Lower lobe of right lung (tissue), 2 donors: ENCODE results near the gene DIS3L2. TPM values are rescaled to one million over a fixed set of nuclear protein-coding genes. Genes with fewer than 3 reads are reported as not detected.

Experiments used
- ATAC-seq, 2 donors: fragments of 200-7000 bp; cut with Tn5 transposase; one replicate each; pipeline ENCODE4 v1.9.1; 2020 to 2022; ENCODE audit warnings: mild to moderate bottlenecking in 2 of 2, moderate library complexity in 2 of 2
- DNase-seq: peaks from one replicate; pipeline ENCODE4 v3.0.0-alpha.2; 2020
- H3K27ac ChIP-seq: fragments of 200-600 bp; one replicate; pipeline ENCODE4 v1.8.0; 2022
- H3K27me3 ChIP-seq: fragments of 200-600 bp; one replicate; pipeline ENCODE4 v1.8.0; 2022; ENCODE audit warnings: low read depth
- H3K36me3 ChIP-seq: fragments of 200-600 bp; one replicate; pipeline ENCODE4 v1.8.0; 2022; ENCODE audit warnings: mild to moderate bottlenecking
- H3K4me1 ChIP-seq: fragments of 200-600 bp; one replicate; pipeline ENCODE4 v1.8.0; 2022
- H3K4me3 ChIP-seq: fragments of 200-600 bp; one replicate; pipeline ENCODE4 v1.8.0; 2022; ENCODE audit warnings: mild to moderate bottlenecking
- H3K9me3 ChIP-seq: fragments of 200-600 bp; one replicate; pipeline ENCODE4 v1.8.0; 2022
- CTCF ChIP-seq: fragments of 200-600 bp; IDR thresholded peaks from one replicate; pipeline ENCODE4 v1.8.0; 2022; ENCODE audit warnings: antibody characterized with exemption, mild to moderate bottlenecking
- intact Hi-C: fragments of 100-400 bp; cut with DNase I; formaldehyde crosslinking; loops from one replicate; pipeline ENCODE4 v1.11.0; 2022
- total RNA-seq: library from RNA; stranded (reverse); fragmentation: NEBNext Ultra II Directional; extraction: Animal tissue kit (Norgen Biotek cat#: 25700); gene quantifications from one replicate; pipeline ENCODE4 v1.2.1, GENCODE V29; 2021
- donor health status: DM: no; HTN: yes; CAD: no; lungs with severe emphysema.

Gene DIS3L2
- total RNA-seq, 1 donor from 2014 or later, result 34.4 TPM

DNA sequence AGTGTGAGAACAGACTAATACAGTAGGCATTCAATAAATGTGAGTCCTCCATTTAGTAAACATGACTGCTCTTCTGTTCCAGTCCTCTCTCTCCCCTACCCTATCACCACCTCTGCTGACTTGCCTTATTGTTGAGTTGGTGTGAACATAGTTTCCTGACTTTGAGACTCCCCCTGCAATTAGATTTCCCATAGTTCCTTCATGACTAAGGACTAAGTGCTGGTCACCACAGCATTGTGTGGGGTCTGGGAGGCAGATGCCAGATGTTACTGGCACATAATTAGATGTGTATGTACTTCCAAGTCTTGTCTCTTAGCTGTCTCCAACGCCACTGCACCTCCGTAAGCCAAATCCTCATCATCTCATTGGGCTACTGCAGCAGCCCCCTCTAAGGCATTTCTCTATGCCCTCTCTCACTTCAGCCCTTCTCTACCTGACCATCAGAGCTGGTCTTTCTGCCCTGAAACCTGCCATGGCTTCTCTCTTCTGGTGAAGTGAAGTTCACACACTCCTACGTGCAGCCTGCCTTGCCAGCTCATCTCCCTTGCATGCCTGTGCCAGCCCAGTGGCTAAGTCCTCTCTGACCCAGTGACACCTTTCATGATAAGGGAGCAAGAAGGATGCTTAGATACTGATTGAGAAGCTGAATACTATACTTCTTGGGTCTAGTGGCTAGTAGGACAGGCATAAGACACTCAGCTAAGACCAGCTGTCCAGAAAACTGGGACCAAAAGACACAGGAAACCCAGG lies 335.4 kb downstream of the DIS3L2 start:
- peaks cover 18% of the 10 kb centered on the region for H3K36me3 ChIP-seq
- no peak for ATAC-seq
- no peak for TF ChIP-seq CTCF
- H3K4me3 ChIP-seq, result no peak overlapping the region
- no peaks in the 10 kb centered on the region for H3K27me3 ChIP-seq
- no peak overlapping the region for H3K27ac ChIP-seq
- no peaks in the 10 kb centered on the region for H3K4me1 ChIP-seq
- no peaks in the 10 kb centered on the region for H3K9me3 ChIP-seq
- intact Hi-C loops, result no loop called here
- no peak for DNase-seq

DNA sequence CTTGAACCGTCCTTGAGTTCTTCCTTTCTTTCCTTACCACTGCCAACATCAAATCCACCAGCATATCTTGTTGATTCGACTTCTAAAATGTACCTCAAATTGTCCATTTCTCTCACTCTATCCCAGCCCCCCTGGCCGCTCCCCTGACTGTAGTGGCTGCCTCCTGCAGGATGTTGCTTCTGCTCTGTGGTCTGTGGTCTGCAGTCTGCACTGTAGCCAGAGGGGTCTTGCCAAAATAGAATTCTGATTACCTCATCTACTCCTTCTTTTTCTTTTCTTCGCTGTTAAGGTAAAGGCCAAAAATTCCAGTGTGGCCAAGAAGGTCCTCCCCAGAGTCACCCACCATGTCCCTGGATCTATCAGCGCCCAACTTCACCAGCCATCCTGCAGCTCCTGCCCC lies 337.6 kb downstream of the DIS3L2 start:
- no peak for TF ChIP-seq CTCF
- Histone ChIP-seq H3K9me3 (no peaks in the 10 kb centered on the region), H3K27me3 (no peaks in the 10 kb centered on the region), H3K27ac (no peak overlapping the region), H3K4me1 (no peaks in the 10 kb centered on the region), H3K36me3 (peaks cover 15% of the 10 kb centered on the region), H3K4me3 (no peak overlapping the region)
- intact Hi-C loops, result no loop called here
- ATAC-seq, result no peak
- no peak for DNase-seq

GRCh38 chr2:232299927-232300674 lies 338.6 kb downstream of the DIS3L2 start:
- no peak for DNase-seq
- peaks cover 12% of the 10 kb centered on the region for H3K36me3 ChIP-seq

GRCh38 chr2:232300894-232301387 lies 339.4 kb downstream of the DIS3L2 start:
- no peaks in the 10 kb centered on the region for H3K9me3 ChIP-seq
- peaks cover 16% of the 10 kb centered on the region for H3K36me3 ChIP-seq
- intact Hi-C loops, result no loop called here
- DNase-seq (no peak), ATAC-seq (peak in 1 of 2 donors; percentile 58)
- H3K4me1 ChIP-seq, result no peaks in the 10 kb centered on the region
- no peak for TF ChIP-seq CTCF
- H3K27ac ChIP-seq, result no peak overlapping the region
- no peak overlapping the region for H3K4me3 ChIP-seq
- no peaks in the 10 kb centered on the region for H3K27me3 ChIP-seq

More at GRCh38 chr2:232299927-232300674, 338.6 kb downstream of the DIS3L2 start:
- no peaks in the 10 kb centered on the region for H3K27me3 ChIP-seq
- intact Hi-C loops, result no loop called here
- no peak for TF ChIP-seq CTCF
- no peak overlapping the region for H3K4me3 ChIP-seq
- H3K27ac ChIP-seq, result no peak overlapping the region
- ATAC-seq, result no peak
- H3K4me1 ChIP-seq, result no peaks in the 10 kb centered on the region
- no peaks in the 10 kb centered on the region for H3K9me3 ChIP-seq

DNA sequence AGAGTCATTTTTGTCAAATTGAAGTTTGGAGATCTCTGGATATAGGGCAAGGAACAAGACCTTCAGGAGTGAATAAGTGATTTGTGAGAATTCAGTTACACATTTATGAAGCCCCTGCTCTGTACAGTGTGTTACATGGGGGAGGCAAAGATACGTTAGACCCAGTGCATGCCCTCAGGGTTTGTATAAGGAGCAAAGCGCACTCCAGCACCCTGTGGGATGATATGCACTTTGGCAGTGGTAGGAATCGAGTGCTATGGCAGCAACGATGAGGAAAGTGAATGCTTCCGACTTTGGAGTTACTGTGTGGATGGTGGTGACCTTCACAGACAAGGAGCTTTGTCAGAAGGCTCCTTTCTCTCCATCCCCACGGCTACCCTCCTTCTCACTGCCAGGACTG lies 342.7 kb downstream of the DIS3L2 start:
- H3K4me1 ChIP-seq, result no peaks in the 10 kb centered on the region
- intact Hi-C loops, result no loop called here
- H3K36me3 ChIP-seq, result peaks cover 15% of the 10 kb centered on the region

More for the DNA sequence above, 342.7 kb downstream of the DIS3L2 start:
- no peaks in the 10 kb centered on the region for H3K27me3 ChIP-seq
- H3K9me3 ChIP-seq, result no peaks in the 10 kb centered on the region
- no peak overlapping the region for H3K27ac ChIP-seq
- no peak for TF ChIP-seq CTCF
- H3K4me3 ChIP-seq, result no peak overlapping the region
- DNase-seq, result no peak
- ATAC-seq, result no peak
